Hindlimb muscle (tissue), 1 donor: Measurements from ENCODE around the gene GAS2L1. TPM values are rescaled to one million over a fixed set of nuclear protein-coding genes. Genes with fewer than 3 reads are reported as not detected.

Experiments used
- DNase-seq: peaks from one replicate; pipeline ENCODE4 v3.0.0-alpha.2; 2013
- polyA plus RNA-seq: library from polyadenylated mRNA; unstranded; fragments of 120-200 nt; gene quantifications from one replicate; pipeline ENCODE4 v1.2.1, GENCODE V29; 2013; ENCODE audit not compliant: insufficient read length

Gene GAS2L1
- polyA plus RNA-seq, 1 donor, result 12.9 TPM

- DNase-seq, result no peak
Observed at GRCh38 chr22:29328566-29329500, 22.4 kb downstream of the GAS2L1 start.

- DNase-seq, result no peak
Observed at GRCh38 chr22:29329581-29329980, 23.1 kb downstream of the GAS2L1 start.

GRCh38 chr22:29330291-29330690, 23.8 kb downstream of the GAS2L1 start:
- DNase-seq, result no peak

GRCh38 chr22:29330753-29331152, 24.3 kb downstream of the GAS2L1 start:
- DNase-seq, result no peak

GRCh38 chr22:29331213-29331612, 24.8 kb downstream of the GAS2L1 start:
- no peak for DNase-seq

GRCh38 chr22:29331658-29332300, 25.3 kb downstream of the GAS2L1 start:
- DNase-seq, result no peak

- no peak for DNase-seq
Observed at GRCh38 chr22:29332886-29333496, 26.5 kb downstream of the GAS2L1 start.

GRCh38 chr22:29334148-29334547, 27.7 kb downstream of the GAS2L1 start:
- DNase-seq, result no peak

GRCh38 chr22:29334696-29335344, 28.4 kb downstream of the GAS2L1 start:
- no peak for DNase-seq

GRCh38 chr22:29335656-29336055, 29.2 kb downstream of the GAS2L1 start:
- DNase-seq, result no peak

GRCh38 chr22:29336751-29337490, 30.5 kb downstream of the GAS2L1 start:
- no peak for DNase-seq

GRCh38 chr22:29337631-29338284, 31.3 kb downstream of the GAS2L1 start:
- DNase-seq, result no peak

- no peak for DNase-seq
Observed at GRCh38 chr22:29338398-29338797, 31.9 kb downstream of the GAS2L1 start.

GRCh38 chr22:29339381-29340235, 33.2 kb downstream of the GAS2L1 start:
- DNase-seq, result no peak

- DNase-seq, result no peak
Observed at GRCh38 chr22:29340566-29340965, 34.1 kb downstream of the GAS2L1 start.

- DNase-seq, result no peak
Observed at GRCh38 chr22:29341056-29341848, 34.8 kb downstream of the GAS2L1 start.

- no peak for DNase-seq
Observed at GRCh38 chr22:29341849-29342127, 35.3 kb downstream of the GAS2L1 start.

GRCh38 chr22:29342177-29342576, 35.7 kb downstream of the GAS2L1 start:
- no peak for DNase-seq

GRCh38 chr22:29342577-29343312, 36.3 kb downstream of the GAS2L1 start:
- no peak for DNase-seq
